HepG2 (cell line): ENCODE results near the gene ZNF174. TPM values are rescaled to one million over a fixed set of nuclear protein-coding genes. Genes with fewer than 3 reads are reported as not detected.

Experiments used
- ARID2 ChIP-seq: sonication (generic); formaldehyde crosslinking; IDR thresholded peaks from 2 replicates; pipeline ENCODE4 v1.8.1; 2022; ENCODE audit warnings: mild to moderate bottlenecking, missing genetic modification reagents, borderline replicate concordance
- BCL6 ChIP-seq: IDR thresholded peaks from 2 replicates; pipeline ENCODE4 v1.6.1; 2016; ENCODE audit warnings: missing genetic modification reagents, missing compliant biosample characterization
- JUN ChIP-seq: sonication (generic); formaldehyde crosslinking; IDR thresholded peaks from 2 replicates; pipeline ENCODE4 v1.4.0; 2020; ENCODE audit warnings: mild to moderate bottlenecking, missing genetic modification reagents
- KLF11 ChIP-seq: IDR thresholded peaks from 2 replicates; pipeline ENCODE4 v1.6.1; 2016; ENCODE audit warnings: missing compliant biosample characterization
- KLF15 ChIP-seq: sonication (generic); formaldehyde crosslinking; IDR thresholded peaks from 2 replicates; pipeline ENCODE4 v1.8.1; 2023; ENCODE audit warnings: borderline replicate concordance, mild to moderate bottlenecking, inconsistent platforms, missing genetic modification reagents, mixed read lengths
- NFRKB ChIP-seq: fragments of 450-650 bp; IDR thresholded peaks from 2 replicates; pipeline ENCODE4 v1.6.1; 2017
- RARG ChIP-seq: sonication (generic); formaldehyde crosslinking; IDR thresholded peaks from 2 replicates; pipeline ENCODE4 v1.4.0; 2020; ENCODE audit warnings: low read depth, mild to moderate bottlenecking, missing genetic modification reagents
- SNAPC5 ChIP-seq: sonication (generic); formaldehyde crosslinking; IDR thresholded peaks from 2 replicates; pipeline ENCODE4 v1.8.1; 2023; ENCODE audit warnings: mild to moderate bottlenecking, missing genetic modification reagents, borderline replicate concordance
- TCF7 ChIP-seq: sonication (generic); IDR thresholded peaks from 2 replicates; pipeline ENCODE4 v1.6.1; 2016; ENCODE audit warnings: antibody characterized with exemption, low read depth
- ZFP36L2 ChIP-seq: sonication (generic); formaldehyde crosslinking; IDR thresholded peaks from 2 replicates; pipeline ENCODE4 v1.4.0; 2020; ENCODE audit warnings: missing genetic modification reagents
- ZNF407 ChIP-seq: sonication (generic); formaldehyde crosslinking; IDR thresholded peaks from one replicate; pipeline ENCODE4 v1.5.1; 2020; ENCODE audit warnings: mild to moderate bottlenecking, missing genetic modification reagents; ENCODE audit errors: not compliant biosample characterization
- polyA plus RNA-seq, 8 experiments: library from polyadenylated mRNA; depleted of rRNA in 3 of 8; stranded (reverse) in 7 of 8; unstranded in 1 of 8; fragments of >200 nt; fragmentation: Illumina TruSeq in 4 of 8; extraction: Trizol in 4 of 8; gene quantifications; 2 replicates each; pipeline versions ENCODE4 v1.2.1 to v1.2.3, GENCODE V29; 2011 to 2016; ENCODE audit warnings: low read depth in 4 of 8, missing spikeins in 1 of 8, mixed read lengths in 1 of 8; ENCODE audit not compliant: insufficient read depth in 1 of 8
- total RNA-seq, 5 experiments: library from RNA; depleted of rRNA; stranded (reverse); fragments of >200 nt; fragmentation: Illumina TruSeq; extraction: Trizol; gene quantifications; 2 replicates each; pipeline ENCODE4 v1.2.3, GENCODE V29; 2016; ENCODE audit warnings: low read depth in 1 of 5
- TF ChIP-seq, protein P1 (sequence below): sonication (generic); formaldehyde crosslinking; IDR thresholded peaks from 2 replicates; pipeline ENCODE4 v1.8.0; 2022; ENCODE audit warnings: mild to moderate bottlenecking, missing genetic modification reagents, moderate library complexity
- TF ChIP-seq, protein P2 (sequence below): IDR thresholded peaks from 2 replicates; pipeline ENCODE4 v1.6.1; 2016; ENCODE audit warnings: low read depth, missing genetic modification reagents, missing compliant biosample characterization

ZNF174 gene
- total and polyA plus RNA-seq, 2 of the 13 experiments (the other 11 are each of a cell fraction or from before 2014, with no cell fraction given): 8.3 to 10.6 TPM

- TF ChIP-seq, protein P1, sequence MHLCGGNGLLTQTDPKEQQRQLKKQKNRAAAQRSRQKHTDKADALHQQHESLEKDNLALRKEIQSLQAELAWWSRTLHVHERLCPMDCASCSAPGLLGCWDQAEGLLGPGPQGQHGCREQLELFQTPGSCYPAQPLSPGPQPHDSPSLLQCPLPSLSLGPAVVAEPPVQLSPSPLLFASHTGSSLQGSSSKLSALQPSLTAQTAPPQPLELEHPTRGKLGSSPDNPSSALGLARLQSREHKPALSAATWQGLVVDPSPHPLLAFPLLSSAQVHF (CRISPR knock-in tag): no peak
- TF ChIP-seq ZNF407 (CRISPR knock-in tag) (no peak), ARID2 (no peak), BCL6 (CRISPR knock-in tag) (no peak), SNAPC5 (CRISPR knock-in tag) (no peak), KLF15 (CRISPR knock-in tag) (no peak), JUN (no peak), ZFP36L2 (CRISPR knock-in tag) (no peak), NFRKB (no peak), RARG (no peak), KLF11 (CRISPR knock-in tag) (no peak), TCF7 (no peak)
- TF ChIP-seq, protein P2, sequence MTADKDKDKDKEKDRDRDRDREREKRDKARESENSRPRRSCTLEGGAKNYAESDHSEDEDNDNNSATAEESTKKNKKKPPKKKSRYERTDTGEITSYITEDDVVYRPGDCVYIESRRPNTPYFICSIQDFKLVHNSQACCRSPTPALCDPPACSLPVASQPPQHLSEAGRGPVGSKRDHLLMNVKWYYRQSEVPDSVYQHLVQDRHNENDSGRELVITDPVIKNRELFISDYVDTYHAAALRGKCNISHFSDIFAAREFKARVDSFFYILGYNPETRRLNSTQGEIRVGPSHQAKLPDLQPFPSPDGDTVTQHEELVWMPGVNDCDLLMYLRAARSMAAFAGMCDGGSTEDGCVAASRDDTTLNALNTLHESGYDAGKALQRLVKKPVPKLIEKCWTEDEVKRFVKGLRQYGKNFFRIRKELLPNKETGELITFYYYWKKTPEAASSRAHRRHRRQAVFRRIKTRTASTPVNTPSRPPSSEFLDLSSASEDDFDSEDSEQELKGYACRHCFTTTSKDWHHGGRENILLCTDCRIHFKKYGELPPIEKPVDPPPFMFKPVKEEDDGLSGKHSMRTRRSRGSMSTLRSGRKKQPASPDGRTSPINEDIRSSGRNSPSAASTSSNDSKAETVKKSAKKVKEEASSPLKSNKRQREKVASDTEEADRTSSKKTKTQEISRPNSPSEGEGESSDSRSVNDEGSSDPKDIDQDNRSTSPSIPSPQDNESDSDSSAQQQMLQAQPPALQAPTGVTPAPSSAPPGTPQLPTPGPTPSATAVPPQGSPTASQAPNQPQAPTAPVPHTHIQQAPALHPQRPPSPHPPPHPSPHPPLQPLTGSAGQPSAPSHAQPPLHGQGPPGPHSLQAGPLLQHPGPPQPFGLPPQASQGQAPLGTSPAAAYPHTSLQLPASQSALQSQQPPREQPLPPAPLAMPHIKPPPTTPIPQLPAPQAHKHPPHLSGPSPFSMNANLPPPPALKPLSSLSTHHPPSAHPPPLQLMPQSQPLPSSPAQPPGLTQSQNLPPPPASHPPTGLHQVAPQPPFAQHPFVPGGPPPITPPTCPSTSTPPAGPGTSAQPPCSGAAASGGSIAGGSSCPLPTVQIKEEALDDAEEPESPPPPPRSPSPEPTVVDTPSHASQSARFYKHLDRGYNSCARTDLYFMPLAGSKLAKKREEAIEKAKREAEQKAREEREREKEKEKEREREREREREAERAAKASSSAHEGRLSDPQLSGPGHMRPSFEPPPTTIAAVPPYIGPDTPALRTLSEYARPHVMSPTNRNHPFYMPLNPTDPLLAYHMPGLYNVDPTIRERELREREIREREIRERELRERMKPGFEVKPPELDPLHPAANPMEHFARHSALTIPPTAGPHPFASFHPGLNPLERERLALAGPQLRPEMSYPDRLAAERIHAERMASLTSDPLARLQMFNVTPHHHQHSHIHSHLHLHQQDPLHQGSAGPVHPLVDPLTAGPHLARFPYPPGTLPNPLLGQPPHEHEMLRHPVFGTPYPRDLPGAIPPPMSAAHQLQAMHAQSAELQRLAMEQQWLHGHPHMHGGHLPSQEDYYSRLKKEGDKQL (CRISPR knock-in tag): no peak
These were observed 42.4 kb downstream of the ZNF174 start, which contains the start of the genes NAA60 and ZNF597 (continued) for GRCh38 chr16:3443108-3444031.
